H1 (cell line): ENCODE data around the gene CFAP97. TPM values are rescaled to one million over a fixed set of nuclear protein-coding genes. Genes with fewer than 3 reads are reported as not detected.

Source experiments
- CTCF ChIA-PET: fragments of 300-600 bp; sonication (Branson Sonifier 250); formaldehyde crosslinking; loops from one replicate; lab custom pipeline; 2021; ENCODE audit not compliant: partially characterized antibody; lab: Charles Lee
- POLR2A ChIA-PET: fragments of 300-600 bp; sonication (Branson Sonifier 250); formaldehyde crosslinking; loops from one replicate; lab custom pipeline; 2021; ENCODE audit warnings: inconsistent platforms; ENCODE audit not compliant: partially characterized antibody; lab: Charles Lee
- DNase-seq, 2 experiments: peaks; one replicate each; pipeline versions ENCODE4 v3.0.0 to v3.0.0-alpha.2; 2010 to 2022; ENCODE audit warnings: low spot score in 2 of 2, low read depth in 1 of 2, mixed read lengths in 1 of 2
- FAIRE-seq: peaks from 2 replicates; lab custom pipeline; 2011; peaks lifted over from hg19 to GRCh38; lab: Jason Lieb, UNC
- H2AFZ ChIP-seq: 2 replicates; pipeline ENCODE4 v1.8.1; 2012; ENCODE audit warnings: low read length, inconsistent platforms
- H2AK5ac ChIP-seq: 2 replicates; pipeline ENCODE4 v1.6.1; 2013; ENCODE audit warnings: low read depth, low read length
- H2BK120ac ChIP-seq: replicated peaks from 2 replicates; pipeline ENCODE3; 2013; ENCODE audit warnings: low read depth, low read length, inconsistent platforms
- H2BK12ac ChIP-seq: 2 replicates; pipeline ENCODE4 v1.6.1; 2013; ENCODE audit warnings: low read depth, low read length
- H2BK15ac ChIP-seq: 2 replicates; pipeline ENCODE4 v1.6.1; 2013; ENCODE audit warnings: low read length
- H2BK20ac ChIP-seq: 2 replicates; pipeline ENCODE4 v1.6.1; 2013; ENCODE audit warnings: low read length
- H2BK5ac ChIP-seq: 2 replicates; pipeline ENCODE4 v1.6.1; 2013; ENCODE audit warnings: low read depth, low read length
- H3K14ac ChIP-seq: 2 replicates; pipeline ENCODE4 v1.6.1; 2013; ENCODE audit warnings: inconsistent platforms; ENCODE audit not compliant: insufficient read length
- H3K18ac ChIP-seq: 2 replicates; pipeline ENCODE4 v1.6.1; 2013; ENCODE audit warnings: low read length; ENCODE audit errors: extremely low read depth
- H3K23ac ChIP-seq: 2 replicates; pipeline ENCODE4 v1.6.1; 2013; ENCODE audit warnings: inconsistent platforms; ENCODE audit not compliant: insufficient read length
- H3K23me2 ChIP-seq: 2 replicates; pipeline ENCODE4 v1.6.1; 2013; ENCODE audit warnings: low read depth, low read length
- H3K27ac ChIP-seq: 2 replicates; pipeline ENCODE4 v1.6.1; 2011; ENCODE audit warnings: low read depth, low read length, inconsistent platforms
- H3K27me3 ChIP-seq, 4 experiments: replicated peaks in 1 of 4; 1 replicate in 1 of 4; 2 replicates in 3 of 4; pipeline versions ENCODE4 v1.6.1 to v1.8.1; 2011 to 2013; ENCODE audit warnings: low read length in 3 of 4, mild to moderate bottlenecking in 3 of 4, inconsistent platforms in 2 of 4, mixed read lengths in 2 of 4, moderate library complexity in 1 of 4; ENCODE audit not compliant: control insufficient read depth in 3 of 4, insufficient read depth in 3 of 4; ENCODE audit errors: extremely low read depth in 1 of 4
- H3K36me3 ChIP-seq, 4 experiments: 2 replicates each; pipeline versions ENCODE4 v1.6.1 to v1.8.1; 2011 to 2013; ENCODE audit warnings: mild to moderate bottlenecking in 4 of 4, low read length in 3 of 4, moderate library complexity in 2 of 4, control low read depth in 1 of 4, inconsistent platforms in 1 of 4; ENCODE audit not compliant: insufficient read depth in 4 of 4, control insufficient read depth in 2 of 4
- H3K4ac ChIP-seq: replicated peaks from 2 replicates; pipeline ENCODE3; 2013; ENCODE audit warnings: low read length, low read depth, mixed read lengths, inconsistent platforms; ENCODE audit not compliant: insufficient read length
- H3K4me1 ChIP-seq, 4 experiments: replicated peaks in 1 of 4; 1 replicate in 1 of 4; 2 replicates in 3 of 4; pipeline versions ENCODE4 v1.6.1 to v1.8.1; 2011 to 2013; ENCODE audit warnings: low read length in 3 of 4, inconsistent platforms in 2 of 4, mixed read lengths in 1 of 4; ENCODE audit not compliant: insufficient read depth in 4 of 4, control insufficient read depth in 3 of 4
- H3K4me2 ChIP-seq, 2 experiments: 2 replicates each; pipeline versions ENCODE4 v1.6.1 to v1.8.1; 2011 to 2013; ENCODE audit warnings: low read depth in 2 of 2, low read length in 2 of 2, control low read depth in 1 of 2, inconsistent platforms in 1 of 2, mild to moderate bottlenecking in 1 of 2; ENCODE audit not compliant: insufficient read depth in 1 of 2
- H3K4me3 ChIP-seq, 4 experiments: fragments of 200-600, 300-600 bp in 1 of 4; sonication (generic), shearing (Covaris generic), sonication (Bioruptor Twin) in 1 of 4; 2 replicates each; pipeline versions ENCODE4 v1.5.1 to v1.8.1; 2011 to 2016; ENCODE audit warnings: low read length in 4 of 4, low read depth in 3 of 4, control low read depth in 2 of 4, inconsistent platforms in 2 of 4, mild to moderate bottlenecking in 2 of 4, mixed read lengths in 1 of 4, moderate library complexity in 1 of 4; ENCODE audit not compliant: insufficient read depth in 2 of 4; ENCODE audit errors: extremely low read depth in 1 of 4
- H3K56ac ChIP-seq: replicated peaks from 2 replicates; pipeline ENCODE3; 2013; ENCODE audit warnings: low read depth, mild to moderate bottlenecking, mixed read lengths, low read length, inconsistent platforms; ENCODE audit not compliant: insufficient read length
- H3K79me1 ChIP-seq: 2 replicates; pipeline ENCODE4 v1.6.1; 2013; ENCODE audit warnings: low read depth, low read length, control low read depth
- H3K79me2 ChIP-seq, 2 experiments: 2 replicates each; pipeline versions ENCODE4 v1.6.1 to v1.8.1; 2012 to 2013; ENCODE audit warnings: low read length in 2 of 2, mild to moderate bottlenecking in 2 of 2, inconsistent platforms in 1 of 2; ENCODE audit not compliant: insufficient read depth in 2 of 2, control insufficient read depth in 1 of 2
- H3K9ac ChIP-seq, 4 experiments: replicated peaks in 1 of 4; 1 replicate in 1 of 4; 2 replicates in 3 of 4; pipeline versions ENCODE4 v1.6.1 to v1.8.1; 2011 to 2013; ENCODE audit warnings: low read depth in 3 of 4, low read length in 3 of 4, control low read depth in 2 of 4, mild to moderate bottlenecking in 2 of 4, moderate library complexity in 2 of 4, inconsistent platforms in 1 of 4; ENCODE audit errors: extremely low read depth in 1 of 4
- H3K9me3 ChIP-seq, 2 experiments: 2 replicates each; pipeline versions ENCODE4 v1.6.1 to v1.8.1; 2012 to 2013; ENCODE audit warnings: mild to moderate bottlenecking in 2 of 2, moderate library complexity in 2 of 2, control low read depth in 1 of 2, inconsistent platforms in 1 of 2, low read depth in 1 of 2, low read length in 1 of 2, mixed read lengths in 1 of 2; ENCODE audit not compliant: insufficient read depth in 2 of 2
- H4K20me1 ChIP-seq, 2 experiments: replicated peaks in 1 of 2; 2 replicates each; pipeline versions ENCODE3 to v1.8.1; 2011 to 2013; ENCODE audit warnings: inconsistent platforms in 2 of 2, low read length in 2 of 2, mild to moderate bottlenecking in 1 of 2; ENCODE audit not compliant: insufficient read depth in 2 of 2, control insufficient read depth in 1 of 2
- H4K5ac ChIP-seq: 2 replicates; pipeline ENCODE4 v1.6.1; 2013; ENCODE audit warnings: low read length, low read depth, mixed read lengths, inconsistent platforms; ENCODE audit not compliant: insufficient read length
- H4K8ac ChIP-seq: 2 replicates; pipeline ENCODE4 v1.8.0; 2013; ENCODE audit warnings: mild to moderate bottlenecking, moderate library complexity, low read length, inconsistent platforms; ENCODE audit not compliant: insufficient read depth; ENCODE audit errors: extremely low read depth
- H4K91ac ChIP-seq: replicated peaks from 2 replicates; pipeline ENCODE3; 2013; ENCODE audit warnings: low read length, mixed read lengths, inconsistent platforms; ENCODE audit not compliant: insufficient read length
- CBX8 ChIP-seq: fragments of 300-800, 300-1000 bp; sonication (generic); IDR thresholded peaks from 2 replicates; pipeline ENCODE4 v1.7.1; 2016; ENCODE audit warnings: low read depth, low read length, borderline replicate concordance
- CREB1 ChIP-seq: IDR thresholded peaks from 2 replicates; pipeline ENCODE4 v1.6.1; 2012; ENCODE audit warnings: inconsistent platforms
- CTBP2 ChIP-seq: IDR thresholded peaks from 2 replicates; pipeline ENCODE4 v1.7.0; 2011; ENCODE audit warnings: borderline replicate concordance, mild to moderate bottlenecking, moderate library complexity, mixed read lengths, low read length; ENCODE audit not compliant: insufficient read depth, insufficient read length
- MAX ChIP-seq: IDR thresholded peaks from 2 replicates; pipeline ENCODE4 v1.6.1; 2012; ENCODE audit warnings: inconsistent platforms
- WGBS, 2 experiments: shearing (Covaris generic) in 1 of 2; methylation state at CpG; one replicate each; pipeline versions ENCODE4 v1.1.6 to v1.1.7; 2013 to 2015; ENCODE audit warnings: low lambda C conversion rate in 2 of 2, mixed read lengths in 2 of 2, inconsistent platforms in 1 of 2, low coverage in 1 of 2, missing lambda C conversion rate in 1 of 2; ENCODE audit not compliant: insufficient replicate concordance in 2 of 2, insufficient coverage in 1 of 2, insufficient read length in 1 of 2; ENCODE audit errors: extremely low coverage in 1 of 2, missing lambda C conversion rate in 1 of 2; 5-methylcytosine and 5-hydroxymethylcytosine counted together
- polyA plus RNA-seq, 7 experiments: library from polyadenylated mRNA; depleted of rRNA in 3 of 7; stranded (reverse) in 5 of 7; unstranded in 2 of 7; fragments of >200 nt in 5 of 7; fragments of 200-250 nt in 2 of 7; gene quantifications; 1 replicate in 5 of 7; 2 replicates in 1 of 7; 4 replicates in 1 of 7; pipeline versions ENCODE4 v1.2.1 to v1.2.3, GENCODE V29; 2011 to 2013; ENCODE audit warnings: missing spikeins in 2 of 7, mixed read lengths in 2 of 7
- total RNA-seq: library from RNA; stranded (reverse); fragmentation: NEBNext Ultra II Directional; extraction: Animal tissue kit (Norgen Biotek cat#: 25700); gene quantifications from 2 replicates; pipeline ENCODE4 v1.2.1, GENCODE V29; 2021

The CFAP97 gene
- total and polyA plus RNA-seq, 2 of the 8 experiments (the other 6 are each of a cell fraction or from before 2014, with no cell fraction given), result 9.2 to 40.4 TPM

GRCh38 chr4:185242749-185243533 lies 39.1 kb upstream of the CFAP97 start:
- H2BK20ac ChIP-seq, result no peak overlapping the region
- H2BK12ac ChIP-seq, result no peak overlapping the region
- peaks cover 11 to 23% of the 10 kb centered on the region in 2 experiments; a peak in 2 of 4 replicates for H3K9me3 ChIP-seq
- no peak overlapping the region for H3K56ac ChIP-seq
- TF ChIP-seq CBX8 (no peak), CTBP2 (no peak), MAX (no peak), CREB1 (no peak)
- H3K4me2 ChIP-seq, result no peak overlapping the region
- POLR2A ChIA-PET, result no interaction called here
- 84% methylated on average over 5 of the region's 6 CpGs; no CpG with 5 or more reads in 1 of the 2 experiments for WGBS, 2 experiments
- H3K27ac ChIP-seq, result no peak overlapping the region
- H3K14ac ChIP-seq, result no peak overlapping the region
- H2AK5ac ChIP-seq, result no peak overlapping the region
- FAIRE-seq (no peak), DNase-seq (no peak)
- peaks cover 0 to 4% of the 10 kb centered on the region in 2 experiments; a peak in 1 of 4 replicates for H3K79me2 ChIP-seq
- no peaks in the 10 kb centered on the region for H3K27me3 ChIP-seq
- no peak overlapping the region for H4K91ac ChIP-seq
- H4K8ac ChIP-seq, result no peak overlapping the region; the same call in 1 of the 2 replicates
- no peak overlapping the region for H4K5ac ChIP-seq
- peaks cover 0 to 5% (median 0%) of the 10 kb centered on the region in 4 experiments; a peak in 3 of 8 replicates for H3K36me3 ChIP-seq
- H3K4me1 ChIP-seq, result no peaks in the 10 kb centered on the region
- H3K18ac ChIP-seq, result no peak overlapping the region
- H3K23ac ChIP-seq, result no peak overlapping the region
- no peak overlapping the region for H2BK5ac ChIP-seq
- H2AFZ ChIP-seq, result no peak overlapping the region
- H3K79me1 ChIP-seq, result no peaks in the 10 kb centered on the region; the same call in 1 of the 2 replicates
- H3K4me3 ChIP-seq, result no peak overlapping the region
- no peak overlapping the region for H2BK120ac ChIP-seq
- H3K4ac ChIP-seq, result no peak overlapping the region
- CTCF ChIA-PET, result interaction anchor here (0.7 to 1.6 kb wide), 2 partner anchors 16 to 59 kb away, joined by 3 to 10 read pairs; no protein-coding TSS in a partner anchor
- H3K9ac ChIP-seq, result no peak overlapping the region
- H3K23me2 ChIP-seq, result no peaks in the 10 kb centered on the region
- no peaks in the 10 kb centered on the region for H4K20me1 ChIP-seq
- H2BK15ac ChIP-seq, result no peak overlapping the region
